Activated naive CD8-positive, alpha-beta T cell treated with anti-CD3 and anti-CD28 coated beads, Interleukin-2, amount 50 U/mL, for 24 hours (primary cell): ENCODE results near the gene MFN2.
"Not testable (repeated sequence)": the region's sequence is repeated elsewhere in the genome, so short reads cannot be mapped to it uniquely, and the experiment has no call there.

Experiments used
- ATAC-seq: fragments of 150-1000 bp; cut with Tn5 transposase; one replicate; pipeline ENCODE4 v1.10.0; 2021
- DNase-seq: peaks from one replicate; pipeline ENCODE4 v3.0.0; 2021
- H3K27ac Mint-ChIP-seq: one replicate; pipeline ENCODE4 v1.8.0; 2021; ENCODE audit warnings: mild to moderate bottlenecking, mixed read lengths
- H3K27me3 Mint-ChIP-seq: one replicate; pipeline ENCODE4 v1.8.0; 2021; ENCODE audit warnings: mixed read lengths
- H3K36me3 Mint-ChIP-seq: one replicate; pipeline ENCODE4 v1.8.0; 2021; ENCODE audit warnings: low read depth, mixed read lengths
- H3K4me1 Mint-ChIP-seq: one replicate; pipeline ENCODE4 v1.8.0; 2021; ENCODE audit warnings: mixed read lengths
- H3K4me3 Mint-ChIP-seq: one replicate; pipeline ENCODE4 v1.8.0; 2021; ENCODE audit warnings: mild to moderate bottlenecking, moderate library complexity, mixed read lengths
- H3K9me3 Mint-ChIP-seq: one replicate; pipeline ENCODE4 v1.8.0; 2021; ENCODE audit warnings: mixed read lengths

Gene MFN2

GRCh38 chr1:12001249-12001917, 21.1 kb downstream of the MFN2 start:
- H3K27ac Mint-ChIP-seq, result no peak overlapping the region
- H3K4me3 Mint-ChIP-seq, result no peak overlapping the region
- peaks cover 66% of the 10 kb centered on the region for H3K36me3 Mint-ChIP-seq
- H3K9me3 Mint-ChIP-seq, result no peaks in the 10 kb centered on the region
- ATAC-seq, result no peak
- H3K27me3 Mint-ChIP-seq, result no peaks in the 10 kb centered on the region
- no peaks in the 10 kb centered on the region for H3K4me1 Mint-ChIP-seq
- peak; percentile 62 for DNase-seq

- H3K27me3 Mint-ChIP-seq, result no peaks in the 10 kb centered on the region
- DNase-seq (no peak), ATAC-seq (no peak)
- no peak overlapping the region for H3K27ac Mint-ChIP-seq
- no peak overlapping the region for H3K4me3 Mint-ChIP-seq
- no peaks in the 10 kb centered on the region for H3K9me3 Mint-ChIP-seq
- H3K4me1 Mint-ChIP-seq, result no peaks in the 10 kb centered on the region
- peaks cover 65% of the 10 kb centered on the region for H3K36me3 Mint-ChIP-seq
Observed at GRCh38 chr1:12001996-12002493, 21.8 kb downstream of the MFN2 start.

GRCh38 chr1:12003762-12004161, 23.5 kb downstream of the MFN2 start:
- Mint-ChIP-seq H3K9me3 (no peaks in the 10 kb centered on the region), H3K27ac (no peak overlapping the region), H3K27me3 (no peaks in the 10 kb centered on the region), H3K4me1 (no peaks in the 10 kb centered on the region), H3K36me3 (peaks cover 70% of the 10 kb centered on the region), H3K4me3 (no peak overlapping the region)
- no peak for ATAC-seq
- DNase-seq, result no peak

- H3K36me3 Mint-ChIP-seq, result peaks cover 67% of the 10 kb centered on the region
- no peaks in the 10 kb centered on the region for H3K27me3 Mint-ChIP-seq
- H3K27ac Mint-ChIP-seq, result no peak overlapping the region
- H3K4me3 Mint-ChIP-seq, result no peak overlapping the region
- H3K9me3 Mint-ChIP-seq, result no peaks in the 10 kb centered on the region
- no peak for DNase-seq
- no peak for ATAC-seq
- H3K4me1 Mint-ChIP-seq, result no peaks in the 10 kb centered on the region
Observed at GRCh38 chr1:12005488-12006166, 25.4 kb downstream of the MFN2 start.

GRCh38 chr1:12006167-12006921, 26.1 kb downstream of the MFN2 start:
- Mint-ChIP-seq H3K36me3 (peaks cover 67% of the 10 kb centered on the region), H3K27ac (no peak overlapping the region), H3K27me3 (no peaks in the 10 kb centered on the region), H3K4me3 (no peak overlapping the region), H3K9me3 (no peaks in the 10 kb centered on the region), H3K4me1 (no peaks in the 10 kb centered on the region)
- DNase-seq (no peak), ATAC-seq (no peak)

- no peaks in the 10 kb centered on the region for H3K9me3 Mint-ChIP-seq
- no peak overlapping the region for H3K4me3 Mint-ChIP-seq
- no peaks in the 10 kb centered on the region for H3K27me3 Mint-ChIP-seq
- peaks cover 61% of the 10 kb centered on the region for H3K36me3 Mint-ChIP-seq
- DNase-seq (no peak), ATAC-seq (no peak)
- peaks cover 3% of the 10 kb centered on the region for H3K4me1 Mint-ChIP-seq
- H3K27ac Mint-ChIP-seq, result no peak overlapping the region
Observed at GRCh38 chr1:12007204-12007603, 27.0 kb downstream of the MFN2 start.

GRCh38 chr1:12008355-12008754, 28.1 kb downstream of the MFN2 start:
- H3K27ac Mint-ChIP-seq, ATAC-seq, DNase-seq, H3K9me3 Mint-ChIP-seq, H3K27me3 Mint-ChIP-seq, H3K4me3 Mint-ChIP-seq: not testable (repeated sequence)
- Mint-ChIP-seq H3K4me1 (peaks cover 12% of the 10 kb centered on the region), H3K36me3 (peaks cover 54% of the 10 kb centered on the region)

- ATAC-seq (no peak), DNase-seq (no peak)
- Mint-ChIP-seq H3K27me3 (no peaks in the 10 kb centered on the region), H3K36me3 (peaks cover 46% of the 10 kb centered on the region), H3K27ac (no peak overlapping the region), H3K9me3 (no peaks in the 10 kb centered on the region), H3K4me1 (peaks cover 21% of the 10 kb centered on the region), H3K4me3 (no peak overlapping the region)
Observed at GRCh38 chr1:12009318-12009947, 29.2 kb downstream of the MFN2 start.

- H3K9me3 Mint-ChIP-seq, result no peaks in the 10 kb centered on the region
- H3K4me1 Mint-ChIP-seq, result peaks cover 21% of the 10 kb centered on the region
- no peak overlapping the region for H3K27ac Mint-ChIP-seq
- peaks cover 32% of the 10 kb centered on the region for H3K36me3 Mint-ChIP-seq
- no peak for DNase-seq
- no peaks in the 10 kb centered on the region for H3K27me3 Mint-ChIP-seq
- no peak for ATAC-seq
- no peak overlapping the region for H3K4me3 Mint-ChIP-seq
Observed at GRCh38 chr1:12010746-12011570, 30.7 kb downstream of the MFN2 start.

GRCh38 chr1:12011998-12012397, 31.8 kb downstream of the MFN2 start:
- H3K27me3 Mint-ChIP-seq, result no peaks in the 10 kb centered on the region
- H3K36me3 Mint-ChIP-seq, result peaks cover 26% of the 10 kb centered on the region

GRCh38 chr1:12012560-12013316, 32.5 kb downstream of the MFN2 start:
- ATAC-seq (peak; percentile 47), DNase-seq (no peak)
- Mint-ChIP-seq H3K27ac (peak overlapping the region; percentile 26), H3K27me3 (no peaks in the 10 kb centered on the region), H3K9me3 (no peaks in the 10 kb centered on the region), H3K36me3 (peaks cover 19% of the 10 kb centered on the region), H3K4me1 (peaks cover 21% of the 10 kb centered on the region), H3K4me3 (no peak overlapping the region)

More at GRCh38 chr1:12011998-12012397, 31.8 kb downstream of the MFN2 start:
- H3K27ac Mint-ChIP-seq, result no peak overlapping the region
- no peak for DNase-seq
- H3K4me1 Mint-ChIP-seq, result peaks cover 21% of the 10 kb centered on the region
- no peak overlapping the region for H3K4me3 Mint-ChIP-seq
- no peaks in the 10 kb centered on the region for H3K9me3 Mint-ChIP-seq
- no peak for ATAC-seq

GRCh38 chr1:12014141-12014991, 34.1 kb downstream of the MFN2 start:
- Mint-ChIP-seq H3K4me1 (peaks cover 24% of the 10 kb centered on the region), H3K27me3 (no peaks in the 10 kb centered on the region), H3K36me3 (peaks cover 12% of the 10 kb centered on the region), H3K4me3 (no peak overlapping the region), H3K9me3 (no peaks in the 10 kb centered on the region), H3K27ac (peak overlapping the region; percentile 35)
- no peak for ATAC-seq
- DNase-seq, result no peak
